H9 (cell line): Measurements from ENCODE around the gene MT2A. TPM values are rescaled to one million over a fixed set of nuclear protein-coding genes. Genes with fewer than 3 reads are reported as not detected.

Experiments used
- DNase-seq: peaks from one replicate; pipeline ENCODE4 v3.0.0-alpha.2; 2017
- H2AFZ ChIP-seq: one replicate; pipeline ENCODE4 v1.6.1; 2013; ENCODE audit warnings: mild to moderate bottlenecking, low read length, control low read depth, moderate library complexity
- H2AK5ac ChIP-seq: 2 replicates; pipeline ENCODE4 v1.6.1; 2013; ENCODE audit warnings: low read length, control low read depth, mixed read lengths; ENCODE audit not compliant: insufficient read length
- H2BK120ac ChIP-seq: one replicate; pipeline ENCODE4 v1.6.1; 2013; ENCODE audit warnings: low read depth, mild to moderate bottlenecking, low read length, control low read depth, inconsistent platforms; ENCODE audit not compliant: poor library complexity, severe bottlenecking
- H2BK12ac ChIP-seq: 2 replicates; pipeline ENCODE4 v1.6.1; 2013; ENCODE audit warnings: low read length, control low read depth, mixed read lengths, low read depth; ENCODE audit not compliant: insufficient read length
- H2BK15ac ChIP-seq: 2 replicates; pipeline ENCODE4 v1.6.1; 2013; ENCODE audit warnings: low read depth, low read length, control low read depth
- H2BK20ac ChIP-seq: one replicate; pipeline ENCODE4 v1.6.1; 2013; ENCODE audit warnings: low read depth, mild to moderate bottlenecking, low read length, control low read depth, inconsistent platforms; ENCODE audit not compliant: poor library complexity, severe bottlenecking
- H2BK5ac ChIP-seq: 2 replicates; pipeline ENCODE4 v1.6.1; 2013; ENCODE audit warnings: low read length, control low read depth, mixed read lengths; ENCODE audit not compliant: insufficient read length
- H3K14ac ChIP-seq: 2 replicates; pipeline ENCODE4 v1.6.1; 2013; ENCODE audit warnings: low read length, control low read depth; ENCODE audit not compliant: insufficient read depth
- H3K18ac ChIP-seq: 2 replicates; pipeline ENCODE4 v1.6.1; 2013; ENCODE audit warnings: low read depth, mild to moderate bottlenecking, mixed read lengths, low read length, control low read depth; ENCODE audit not compliant: insufficient read length
- H3K23ac ChIP-seq: 2 replicates; pipeline ENCODE4 v1.6.1; 2013; ENCODE audit warnings: low read length, control low read depth, mixed read lengths, low read depth; ENCODE audit not compliant: insufficient read length
- H3K23me2 ChIP-seq: 2 replicates; pipeline ENCODE4 v1.6.1; 2013; ENCODE audit warnings: low read depth, mild to moderate bottlenecking, mixed read lengths, low read length, control low read depth; ENCODE audit not compliant: insufficient read length, poor library complexity, severe bottlenecking
- H3K27ac ChIP-seq: 2 replicates; pipeline ENCODE4 v1.5.1; 2013; ENCODE audit warnings: low read length, control low read depth, mixed read lengths, low read depth; ENCODE audit not compliant: insufficient read length
- H3K27me3 ChIP-seq: 2 replicates; pipeline ENCODE4 v1.6.1; 2013; ENCODE audit warnings: low read length, control low read depth, inconsistent platforms; ENCODE audit not compliant: insufficient read depth
- H3K4ac ChIP-seq: 2 replicates; pipeline ENCODE4 v1.6.1; 2013; ENCODE audit warnings: low read depth, mild to moderate bottlenecking, control low read depth, inconsistent platforms, low read length, moderate library complexity
- H3K4me1 ChIP-seq: 2 replicates; pipeline ENCODE4 v1.6.1; 2013; ENCODE audit warnings: low read length, control low read depth, inconsistent platforms; ENCODE audit not compliant: insufficient read depth
- H3K4me2 ChIP-seq: 2 replicates; pipeline ENCODE4 v1.6.1; 2013; ENCODE audit warnings: low read length, control low read depth, mixed read lengths; ENCODE audit not compliant: insufficient read length, insufficient read depth
- H3K56ac ChIP-seq: 2 replicates; pipeline ENCODE4 v1.6.1; 2013; ENCODE audit warnings: low read depth, mild to moderate bottlenecking, mixed read lengths, low read length, control low read depth; ENCODE audit not compliant: insufficient read length
- H3K79me1 ChIP-seq: 2 replicates; pipeline ENCODE4 v1.6.1; 2013; ENCODE audit warnings: low read depth, mild to moderate bottlenecking, moderate library complexity, low read length, control low read depth, inconsistent platforms; ENCODE audit not compliant: insufficient read depth, poor library complexity, severe bottlenecking
- H3K79me2 ChIP-seq: 2 replicates; pipeline ENCODE4 v1.6.1; 2013; ENCODE audit warnings: low read length, control low read depth, inconsistent platforms; ENCODE audit not compliant: insufficient read depth
- H3K9ac ChIP-seq: 2 replicates; pipeline ENCODE4 v1.6.1; 2013; ENCODE audit warnings: low read length, control low read depth, mixed read lengths; ENCODE audit not compliant: insufficient read length; ENCODE audit errors: extremely low read depth
- H3K9me3 ChIP-seq: one replicate; pipeline ENCODE4 v1.6.1; 2013; ENCODE audit warnings: low read depth, low read length, inconsistent platforms; ENCODE audit not compliant: control insufficient read depth
- H3T11ph ChIP-seq: one replicate; pipeline ENCODE4 v1.6.1; 2013; ENCODE audit warnings: mild to moderate bottlenecking, low read length, control low read depth, inconsistent platforms
- H4K20me1 ChIP-seq: one replicate; pipeline ENCODE4 v1.6.1; 2013; ENCODE audit not compliant: control insufficient read depth, insufficient read length, insufficient read depth
- H4K5ac ChIP-seq: 2 replicates; pipeline ENCODE4 v1.6.1; 2013; ENCODE audit warnings: low read depth, mild to moderate bottlenecking, mixed read lengths, low read length, control low read depth; ENCODE audit not compliant: insufficient read length
- H4K8ac ChIP-seq: replicated peaks from 2 replicates; pipeline ENCODE4 v1.6.1; 2013; ENCODE audit warnings: low read length, control low read depth, mixed read lengths, low read depth; ENCODE audit not compliant: insufficient read length
- H4K91ac ChIP-seq: 2 replicates; pipeline ENCODE4 v1.6.1; 2013; ENCODE audit warnings: low read depth, mild to moderate bottlenecking, moderate library complexity, mixed read lengths, low read length, control low read depth; ENCODE audit not compliant: insufficient read length
- H3K27ac Mint-ChIP-seq, 3 experiments: 2 replicates in 2 of 3; 3 replicates in 1 of 3; pipeline ENCODE4 v1.8.0; 2020 to 2021; ENCODE audit warnings: mixed read lengths in 3 of 3, mild to moderate bottlenecking in 1 of 3, moderate library complexity in 1 of 3
- H3K27me3 Mint-ChIP-seq: 2 replicates; pipeline ENCODE4 v1.8.0; 2021; ENCODE audit warnings: low read depth, mild to moderate bottlenecking, moderate library complexity, mixed read lengths
- H3K36me3 Mint-ChIP-seq, 3 experiments: 2 replicates in 2 of 3; 3 replicates in 1 of 3; pipeline ENCODE4 v1.8.0; 2020 to 2021; ENCODE audit warnings: low read depth in 3 of 3, mixed read lengths in 3 of 3; ENCODE audit not compliant: insufficient read depth in 1 of 3
- H3K4me1 Mint-ChIP-seq, 2 experiments: 2 replicates each; pipeline ENCODE4 v1.8.0; 2020; ENCODE audit warnings: mixed read lengths in 2 of 2
- H3K4me3 Mint-ChIP-seq, 2 experiments: 2 replicates in 1 of 2; 3 replicates in 1 of 2; pipeline ENCODE4 v1.8.0; 2020 to 2021; ENCODE audit warnings: mild to moderate bottlenecking in 2 of 2, mixed read lengths in 2 of 2, moderate library complexity in 1 of 2
- H3K9me3 Mint-ChIP-seq, 2 experiments: 2 replicates in 1 of 2; 3 replicates in 1 of 2; pipeline ENCODE4 v1.8.0; 2020; ENCODE audit warnings: mild to moderate bottlenecking in 2 of 2, mixed read lengths in 2 of 2, moderate library complexity in 1 of 2
- CTCF ChIP-seq: fragments of 200-600 bp; sonication (generic); conservative IDR thresholded peaks from 3 replicates; pipeline ENCODE4 v1.8.0; 2021; ENCODE audit warnings: antibody characterized with exemption, mild to moderate bottlenecking
- total RNA-seq: library from RNA; stranded (reverse); gene quantifications from 2 replicates; pipeline ENCODE4 v1.2.1, GENCODE V29; 2021

MT2A gene
- total RNA-seq, 1 experiment from 2014 or later: 63.1 TPM

DNA sequence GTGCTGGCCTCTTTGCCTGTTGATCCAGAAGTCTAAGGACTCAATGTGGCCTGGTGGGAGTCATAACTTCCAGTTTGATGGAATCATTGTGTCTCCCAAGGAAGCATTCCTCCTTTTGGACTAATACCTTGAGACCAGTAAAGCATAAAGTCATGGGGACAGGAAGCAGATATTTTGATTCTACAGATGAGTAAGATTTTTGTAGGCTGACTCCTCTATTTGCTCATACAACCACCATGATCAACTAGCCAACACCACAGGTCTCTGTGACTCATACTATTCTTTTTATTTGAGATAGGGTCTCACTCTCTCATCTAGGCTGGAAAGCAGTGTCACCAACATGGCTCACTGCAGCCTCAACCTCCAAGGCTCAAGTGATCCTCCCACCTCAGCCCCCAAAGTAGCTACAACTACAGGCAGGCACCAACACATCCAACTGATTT is 6.2 kb downstream of the MT2A start:
- H3K4me2 ChIP-seq: no peak overlapping the region
- no peak overlapping the region for H4K5ac ChIP-seq
- no peak overlapping the region for H3T11ph ChIP-seq
- Mint-ChIP-seq H3K36me3 (no peaks in the 10 kb centered on the region; a peak in 1 of 7 replicates), H3K27me3 (peaks cover 80% of the 10 kb centered on the region), H3K9me3 (peaks cover 0 to 5% of the 10 kb centered on the region in 2 experiments; a peak in 1 of 5 replicates), H3K4me3 (no peak overlapping the region), H3K27ac (no peak overlapping the region), H3K4me1 (peaks cover 28 to 42% of the 10 kb centered on the region in 2 experiments)
- no peak for DNase-seq
- no peak overlapping the region for H4K8ac ChIP-seq
- no peak overlapping the region for H2AK5ac ChIP-seq
- no peak overlapping the region for H3K27ac ChIP-seq
- H3K27me3 ChIP-seq: peaks cover 42% of the 10 kb centered on the region; the same call in 1 of the 2 replicates
- no peak overlapping the region for H3K56ac ChIP-seq
- H3K23ac ChIP-seq: no peak overlapping the region
- peaks cover 8% of the 10 kb centered on the region for H3K23me2 ChIP-seq
- H2BK5ac ChIP-seq: no peak overlapping the region
- no peaks in the 10 kb centered on the region for H4K20me1 ChIP-seq
- no peak overlapping the region for H2BK120ac ChIP-seq
- H2BK12ac ChIP-seq: no peak overlapping the region
- no peaks in the 10 kb centered on the region for H3K9me3 ChIP-seq
- H3K14ac ChIP-seq: no peak overlapping the region
- no peak overlapping the region for H2BK20ac ChIP-seq
- no peak overlapping the region for H3K9ac ChIP-seq
- no peaks in the 10 kb centered on the region for H3K79me1 ChIP-seq
- TF ChIP-seq CTCF: no peak
- H3K4me1 ChIP-seq: peaks cover 5% of the 10 kb centered on the region; the same call in 1 of the 2 replicates
- no peak overlapping the region for H4K91ac ChIP-seq
- no peak overlapping the region for H3K18ac ChIP-seq
- no peak overlapping the region for H3K4ac ChIP-seq
- no peaks in the 10 kb centered on the region for H3K79me2 ChIP-seq
- no peak overlapping the region for H2AFZ ChIP-seq
- H2BK15ac ChIP-seq: no peak overlapping the region
